SK-N-SH treated with all-trans-retinoic acid at 6 μM for 48 hours (cell line): ENCODE measurements around the gene SOAT2.

ENCODE experiments used
- ARNTL ChIP-seq: fragments of 450-650 bp; formaldehyde crosslinking; IDR thresholded peaks from 2 replicates; pipeline ENCODE4 v1.5.0; 2020; ENCODE audit warnings: low read depth, mild to moderate bottlenecking, moderate library complexity, borderline replicate concordance
- OSR1 ChIP-seq: fragments of 250-450 bp; sonication (Bioruptor Pico); IDR thresholded peaks from 2 replicates; pipeline ENCODE4 v1.8.0; 2022; ENCODE audit warnings: moderate library complexity, mild to moderate bottlenecking, inconsistent platforms
- ZFP3 ChIP-seq: fragments of 250-450 bp; sonication (Bioruptor Pico); IDR thresholded peaks from 2 replicates; pipeline ENCODE4 v1.5.0; 2020; ENCODE audit warnings: mild to moderate bottlenecking, moderate library complexity
- ZFP30 ChIP-seq: fragments of 450-650 bp; formaldehyde crosslinking; IDR thresholded peaks from 2 replicates; pipeline ENCODE4 v1.5.0; 2022; ENCODE audit warnings: mild to moderate bottlenecking, moderate library complexity
- ZNF70 ChIP-seq: fragments of 450-650 bp; formaldehyde crosslinking; IDR thresholded peaks from 2 replicates; pipeline ENCODE4 v1.5.0; 2020; ENCODE audit warnings: mild to moderate bottlenecking, moderate library complexity

DNA sequence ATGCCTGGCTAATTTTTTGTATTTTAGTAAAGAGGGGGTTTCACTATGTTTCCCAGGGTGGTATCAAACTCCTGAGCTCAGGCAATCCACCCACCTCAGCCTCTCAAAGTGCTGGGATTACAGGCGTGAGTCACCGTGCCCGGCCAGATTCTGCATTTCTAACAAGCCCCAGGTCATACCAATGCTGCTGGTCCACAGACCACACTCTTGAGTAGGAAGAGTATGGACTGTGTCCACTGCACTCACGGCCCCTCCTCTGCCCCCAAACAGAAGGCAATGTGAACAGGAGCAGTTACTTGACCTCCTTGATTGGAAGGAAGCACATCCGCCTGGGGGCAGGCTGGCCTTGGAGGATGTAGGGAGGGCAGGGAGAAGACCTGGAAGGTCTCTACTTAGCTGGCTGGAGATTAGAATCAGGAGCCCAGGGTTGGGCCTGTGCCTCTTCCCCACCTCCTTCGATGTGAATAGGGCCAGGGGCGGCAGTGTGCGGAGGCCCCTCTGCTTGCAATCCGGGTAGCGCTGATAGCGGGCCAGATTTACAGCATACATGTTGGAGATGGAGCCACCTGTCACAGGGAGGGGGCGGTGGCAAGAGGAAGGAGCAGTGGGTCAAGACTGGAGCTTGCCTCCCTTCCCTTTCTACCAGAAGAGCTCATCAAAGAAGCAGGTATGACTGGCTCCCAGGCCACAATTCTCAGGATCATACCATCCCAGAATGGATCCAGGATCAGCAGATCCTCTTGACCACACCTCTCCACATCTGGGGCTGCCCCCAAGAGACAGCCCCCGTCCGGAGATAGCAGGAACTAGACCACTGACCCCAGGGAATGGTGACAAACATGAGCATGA, 67.8 kb downstream of the SOAT2 start:
- no peak for TF ChIP-seq ARNTL (CRISPR knock-in tag)
- TF ChIP-seq ZNF70 (CRISPR knock-in tag) = no peak
- TF ChIP-seq ZFP30 (CRISPR knock-in tag) = no peak
- TF ChIP-seq OSR1 (CRISPR knock-in tag) = no peak
- no peak for TF ChIP-seq ZFP3 (CRISPR knock-in tag)
